ENCODE data around the gene PIGU.

DNA sequence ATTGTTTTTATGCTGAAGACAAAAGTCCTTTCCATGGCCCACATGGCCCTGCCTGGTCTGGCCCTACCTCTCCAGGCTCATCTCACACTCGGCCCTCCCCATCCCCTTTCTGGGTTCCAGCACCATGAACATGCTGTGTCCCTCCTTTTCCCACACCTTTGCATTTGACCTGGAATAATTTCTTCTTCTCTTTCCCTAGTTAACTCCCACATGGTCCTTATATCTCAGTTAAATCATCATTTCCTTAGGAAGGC is 38.9 kb downstream of the PIGU start:
- TF ChIP-seq, protein P1, sequence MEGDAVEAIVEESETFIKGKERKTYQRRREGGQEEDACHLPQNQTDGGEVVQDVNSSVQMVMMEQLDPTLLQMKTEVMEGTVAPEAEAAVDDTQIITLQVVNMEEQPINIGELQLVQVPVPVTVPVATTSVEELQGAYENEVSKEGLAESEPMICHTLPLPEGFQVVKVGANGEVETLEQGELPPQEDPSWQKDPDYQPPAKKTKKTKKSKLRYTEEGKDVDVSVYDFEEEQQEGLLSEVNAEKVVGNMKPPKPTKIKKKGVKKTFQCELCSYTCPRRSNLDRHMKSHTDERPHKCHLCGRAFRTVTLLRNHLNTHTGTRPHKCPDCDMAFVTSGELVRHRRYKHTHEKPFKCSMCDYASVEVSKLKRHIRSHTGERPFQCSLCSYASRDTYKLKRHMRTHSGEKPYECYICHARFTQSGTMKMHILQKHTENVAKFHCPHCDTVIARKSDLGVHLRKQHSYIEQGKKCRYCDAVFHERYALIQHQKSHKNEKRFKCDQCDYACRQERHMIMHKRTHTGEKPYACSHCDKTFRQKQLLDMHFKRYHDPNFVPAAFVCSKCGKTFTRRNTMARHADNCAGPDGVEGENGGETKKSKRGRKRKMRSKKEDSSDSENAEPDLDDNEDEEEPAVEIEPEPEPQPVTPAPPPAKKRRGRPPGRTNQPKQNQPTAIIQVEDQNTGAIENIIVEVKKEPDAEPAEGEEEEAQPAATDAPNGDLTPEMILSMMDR (IDR thresholded peaks at IDR 0.05), result no peak
- no peak for TF ChIP-seq EP300 (IDR thresholded peaks at IDR 0.05)
